C4-2B (cell line): ENCODE measurements around the gene FGD6.

Experiments used
- H3K27ac ChIP-seq: fragments of 450-650 bp; 2 replicates; pipeline ENCODE4 v1.5.1; 2017
- CTCF ChIP-seq: fragments of 450-650 bp; conservative IDR thresholded peaks from 2 replicates; pipeline ENCODE4 v1.5.1; 2017; ENCODE audit warnings: mild to moderate bottlenecking
- ZFX ChIP-seq: fragments of 450-650 bp; IDR thresholded peaks from 2 replicates; pipeline ENCODE4 v1.6.1; 2017

Gene FGD6

GRCh38 chr12:95169368-95169767, 47.9 kb downstream of the FGD6 start:
- no peak overlapping the region for H3K27ac ChIP-seq
- TF ChIP-seq CTCF (no peak), ZFX (no peak)

GRCh38 chr12:95168746-95169145, 48.5 kb downstream of the FGD6 start:
- H3K27ac ChIP-seq, result no peak overlapping the region
- TF ChIP-seq CTCF (no peak), ZFX (no peak)

- TF ChIP-seq CTCF (no peak), ZFX (no peak)
- no peak overlapping the region for H3K27ac ChIP-seq
Measured at GRCh38 chr12:95164656-95165055, 52.6 kb downstream of the FGD6 start.

GRCh38 chr12:95158919-95159318, 58.3 kb downstream of the FGD6 start:
- TF ChIP-seq CTCF, result no peak
- TF ChIP-seq ZFX, result no peak
- H3K27ac ChIP-seq, result no peak overlapping the region

GRCh38 chr12:95151821-95152220, 65.4 kb downstream of the FGD6 start:
- no peak overlapping the region for H3K27ac ChIP-seq
- no peak for TF ChIP-seq CTCF
- TF ChIP-seq ZFX, result no peak

GRCh38 chr12:95151406-95151805, 65.9 kb downstream of the FGD6 start:
- H3K27ac ChIP-seq, result no peak overlapping the region

GRCh38 chr12:95150501-95150900, 66.8 kb downstream of the FGD6 start:
- TF ChIP-seq ZFX (no peak), CTCF (no peak)
- H3K27ac ChIP-seq, result no peak overlapping the region

More at GRCh38 chr12:95151406-95151805, 65.9 kb downstream of the FGD6 start:
- TF ChIP-seq CTCF (no peak), ZFX (no peak)
